Adrenal gland (tissue), 12 donors: ENCODE results near the gene SIVA1. TPM values are rescaled to one million over a fixed set of nuclear protein-coding genes. Genes with fewer than 3 reads are reported as not detected.
"Not testable (repeated sequence)": the region's sequence is repeated elsewhere in the genome, so short reads cannot be mapped to it uniquely, and the experiment has no call there.

ENCODE experiments used
- DNase-seq, 7 donors: peaks; one replicate each; pipeline ENCODE4 v3.0.0-alpha.2; 2019 to 2020
- H3K27ac ChIP-seq, 5 donors: fragments of 200-600 bp; sonication (generic) in 4 of 5; 1 replicate in 3 of 5; 2 replicates in 2 of 5; pipeline versions ENCODE4 v1.5.1 to v1.8.0; 2016 to 2020; ENCODE audit warnings: mild to moderate bottlenecking in 1 of 5
- H3K27me3 ChIP-seq: fragments of 200-600 bp; 2 replicates; pipeline ENCODE4 v1.8.0; 2021
- H3K36me3 ChIP-seq, 2 donors: fragments of 200-600 bp; replicated peaks in 1 of 2; 1 replicate in 1 of 2; 2 replicates in 1 of 2; pipeline versions ENCODE4 v1.5.1 to v1.8.0; 2018 to 2022
- H3K4me1 ChIP-seq, 2 donors: fragments of 200-600 bp; replicated peaks in 1 of 2; 1 replicate in 1 of 2; 2 replicates in 1 of 2; pipeline versions ENCODE4 v1.5.1 to v1.8.0; 2018 to 2021
- H3K4me3 ChIP-seq, 4 donors: fragments of 200-600 bp; sonication (generic) in 3 of 4; one replicate each; pipeline ENCODE4 v1.5.1; 2016 to 2018
- H3K9me3 ChIP-seq, 3 donors: fragments of 200-600 bp; sonication (generic) in 1 of 3; replicated peaks in 1 of 3; 1 replicate in 2 of 3; 2 replicates in 1 of 3; pipeline versions ENCODE4 v1.5.1 to v1.8.0; 2016 to 2021
- POLR2A ChIP-seq, 2 donors: fragments of 450-650 bp; IDR thresholded peaks; one replicate each; pipeline ENCODE4 v1.6.1; 2017; ENCODE audit warnings: antibody characterized with exemption in 2 of 2, mild to moderate bottlenecking in 2 of 2, moderate library complexity in 1 of 2
- WGBS, 4 donors: extraction: QIAGEN DNeasy Blood & Tissue Kit in 2 of 4; methylation state at CpG; one replicate each; pipeline versions ENCODE4 v1.1.5 to v1.1.7; 2013 to 2017; 5-methylcytosine and 5-hydroxymethylcytosine counted together
- intact Hi-C, 2 donors: fragments of 100-400 bp; cut with DNase I; formaldehyde crosslinking; loops; one replicate each; pipeline versions ENCODE4 v1.14.1 to v1.15.0; 2022 to 2023
- polyA plus RNA-seq, 3 donors: library from polyadenylated mRNA; stranded (reverse); fragments of 200-250 nt in 2 of 3; fragments of 350-450 nt in 1 of 3; fragmentation: Illumina TruSeq in 1 of 3; extraction: RNeasy Lipid Tissue Mini Kit (QIAGEN cat#74804) in 1 of 3; gene quantifications; one replicate each; pipeline ENCODE4 v1.2.3, GENCODE V29; 2013 to 2014
- total RNA-seq, 9 donors: library from RNA; depleted of rRNA in 4 of 9; stranded (reverse); fragments of >200 nt in 4 of 9; fragments of 120-200 nt in 1 of 9; fragmentation: NEBNext Ultra II Directional in 1 of 9; extraction: Animal tissue kit (Norgen Biotek cat#: 25700) in 1 of 9; gene quantifications; one replicate each; pipeline versions ENCODE4 v1.1.0 to v1.2.4, GENCODE V29; 2013 to 2023
- TF ChIP-seq, protein P1 (sequence below), 6 experiments: fragments of 450-650 bp in 4 of 6; fragments of 200-600 bp in 2 of 6; sonication (generic) in 1 of 6; IDR thresholded peaks; 1 replicate in 5 of 6; 2 replicates in 1 of 6; pipeline versions ENCODE4 v1.5.1 to v1.8.0; 2016 to 2021; ENCODE audit warnings: antibody characterized with exemption in 6 of 6, mild to moderate bottlenecking in 2 of 6, moderate library complexity in 1 of 6
- donor health status: healthy with polysubstance abuse.
- donor health status: Bipolar disorder and iron deficiency.
- donor health status: DM: yes; HTN: yes; CAD: no.
- donor health status: DM: no; HTN: no; CAD: no.
- donor health status: DM: no; HTN: no; CAD: no.
- donor health status: DM: yes; HTN: yes; CAD: no.

SIVA1 gene
- total and polyA plus RNA-seq, 12 donors: 2.0 to 294 (median 83.2) TPM

DNA sequence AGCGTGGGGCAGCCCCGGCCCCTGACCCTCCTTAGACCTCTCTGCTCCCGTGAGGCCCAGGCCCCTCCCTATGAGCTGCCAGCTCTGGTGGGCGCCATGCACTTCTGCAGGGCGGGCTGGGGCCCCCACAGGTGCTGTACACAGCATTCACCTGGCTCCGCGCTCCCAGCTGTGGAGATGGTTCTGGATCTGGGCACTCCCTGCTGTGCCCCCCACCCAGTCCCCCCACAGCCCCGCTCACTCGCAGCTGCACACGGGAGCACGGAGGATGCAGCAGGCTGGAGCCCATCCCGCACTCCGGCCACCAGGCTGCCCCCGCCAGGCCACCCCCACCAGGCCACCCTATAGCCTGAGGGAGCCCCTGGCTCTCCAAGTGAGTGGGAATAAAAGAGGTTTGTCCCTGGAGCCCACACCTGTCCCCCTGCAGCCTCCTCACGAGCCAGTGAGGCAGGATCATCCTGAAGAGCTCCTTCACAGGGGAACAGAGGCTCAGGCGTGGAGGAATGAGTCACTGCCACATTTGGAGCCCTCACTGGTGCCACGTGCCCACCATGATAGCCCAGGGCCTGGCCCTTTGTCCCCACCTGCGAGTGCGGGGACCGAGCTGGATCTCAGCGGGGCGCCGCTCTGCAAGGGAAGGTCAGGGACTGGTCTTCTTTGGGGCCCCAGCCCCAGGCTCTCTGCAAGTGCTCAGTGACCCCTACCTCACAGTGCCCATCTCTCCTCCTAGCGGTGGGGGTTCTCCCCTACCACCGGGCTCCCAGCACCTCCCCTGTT, 27.0 kb upstream of the SIVA1 start:
- no peaks in the 10 kb centered on the region for H3K9me3 ChIP-seq
- no peak for TF ChIP-seq POLR2A (IDR thresholded peaks at IDR 0.05)
- H3K4me3 ChIP-seq: no peak overlapping the region
- no peaks in the 10 kb centered on the region for H3K27me3 ChIP-seq
- DNase-seq: no peak
- WGBS, 4 donors: 83 to 95% (median 87%) methylated on average over 11 to 25 of the region's 25 CpGs
- H3K27ac ChIP-seq: no peak overlapping the region
- intact Hi-C loops: no loop called here
- no peaks in the 10 kb centered on the region for H3K36me3 ChIP-seq
- H3K4me1 ChIP-seq: peaks cover 26 to 32% of the 10 kb centered on the region in 2 donors

DNA sequence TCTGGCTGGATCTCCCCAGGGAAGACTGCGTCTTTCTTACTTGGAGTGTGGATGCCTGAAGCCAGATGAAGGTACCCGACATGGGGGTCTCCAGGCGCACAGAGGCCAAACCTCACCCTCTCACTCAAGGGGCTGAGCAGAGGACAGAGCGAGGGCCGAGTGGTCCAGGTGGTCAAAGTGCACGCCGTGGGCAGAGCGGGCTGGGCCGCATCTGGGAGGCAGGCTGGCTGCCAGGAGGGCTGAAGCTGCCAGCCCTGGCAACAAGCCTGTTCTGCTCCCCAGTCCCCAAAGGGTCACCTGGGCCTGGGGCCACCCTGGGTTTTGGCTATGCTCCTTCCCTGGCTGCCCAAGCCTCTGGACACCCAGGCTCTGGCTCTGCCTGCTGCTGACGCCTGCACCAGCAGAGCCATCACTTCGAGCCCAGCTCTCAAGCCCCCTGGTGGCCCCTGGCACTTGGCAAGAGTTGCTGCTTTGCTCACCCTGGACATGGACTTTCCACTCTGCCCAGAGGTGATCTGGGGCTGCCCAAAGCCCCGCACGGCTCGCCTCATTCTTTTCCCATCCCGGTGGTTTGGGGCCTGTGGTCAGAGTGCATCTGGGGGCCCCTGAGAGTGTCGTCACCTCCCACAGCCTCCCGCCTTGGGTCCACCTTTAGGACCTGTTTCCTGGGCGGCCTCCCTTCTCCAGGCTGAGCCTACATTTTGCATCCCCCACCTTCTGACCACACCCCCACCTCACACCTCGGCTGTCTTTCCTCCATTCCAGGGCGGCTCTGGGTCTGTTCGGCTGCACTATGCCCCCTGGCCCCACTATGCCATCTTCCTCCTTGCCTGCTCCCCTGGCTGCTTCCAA, 26.1 kb upstream of the SIVA1 start:
- WGBS, 4 donors: 80 to 88% (median 83%) methylated on average over 20 to 21 of the region's 21 CpGs
- no peak overlapping the region for H3K27ac ChIP-seq
- no peak for DNase-seq
- H3K9me3 ChIP-seq: no peaks in the 10 kb centered on the region
- no peak for TF ChIP-seq POLR2A (IDR thresholded peaks at IDR 0.05)
- TF ChIP-seq, protein P1, sequence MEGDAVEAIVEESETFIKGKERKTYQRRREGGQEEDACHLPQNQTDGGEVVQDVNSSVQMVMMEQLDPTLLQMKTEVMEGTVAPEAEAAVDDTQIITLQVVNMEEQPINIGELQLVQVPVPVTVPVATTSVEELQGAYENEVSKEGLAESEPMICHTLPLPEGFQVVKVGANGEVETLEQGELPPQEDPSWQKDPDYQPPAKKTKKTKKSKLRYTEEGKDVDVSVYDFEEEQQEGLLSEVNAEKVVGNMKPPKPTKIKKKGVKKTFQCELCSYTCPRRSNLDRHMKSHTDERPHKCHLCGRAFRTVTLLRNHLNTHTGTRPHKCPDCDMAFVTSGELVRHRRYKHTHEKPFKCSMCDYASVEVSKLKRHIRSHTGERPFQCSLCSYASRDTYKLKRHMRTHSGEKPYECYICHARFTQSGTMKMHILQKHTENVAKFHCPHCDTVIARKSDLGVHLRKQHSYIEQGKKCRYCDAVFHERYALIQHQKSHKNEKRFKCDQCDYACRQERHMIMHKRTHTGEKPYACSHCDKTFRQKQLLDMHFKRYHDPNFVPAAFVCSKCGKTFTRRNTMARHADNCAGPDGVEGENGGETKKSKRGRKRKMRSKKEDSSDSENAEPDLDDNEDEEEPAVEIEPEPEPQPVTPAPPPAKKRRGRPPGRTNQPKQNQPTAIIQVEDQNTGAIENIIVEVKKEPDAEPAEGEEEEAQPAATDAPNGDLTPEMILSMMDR (IDR thresholded peaks at IDR 0.05): no peak
- no peaks in the 10 kb centered on the region for H3K36me3 ChIP-seq
- no peak overlapping the region for H3K4me3 ChIP-seq
- peaks cover 26 to 29% of the 10 kb centered on the region in 2 donors for H3K4me1 ChIP-seq
- intact Hi-C loops: no loop called here
- H3K27me3 ChIP-seq: no peaks in the 10 kb centered on the region

- Histone ChIP-seq H3K4me3 (no peak overlapping the region), H3K27ac (no peak overlapping the region), H3K27me3 (no peaks in the 10 kb centered on the region), H3K36me3 (no peaks in the 10 kb centered on the region), H3K9me3 (no peaks in the 10 kb centered on the region), H3K4me1 (peaks cover 10 to 19% of the 10 kb centered on the region in 2 donors)
- intact Hi-C loops: no loop called here
- WGBS, 4 donors: 90 to 98% (median 93%) methylated on average over 8 to 17 of the region's 17 CpGs
- TF ChIP-seq, protein P1 (IDR thresholded peaks at IDR 0.05): no peak
- TF ChIP-seq POLR2A (IDR thresholded peaks at IDR 0.05): no peak
- no peak for DNase-seq
Observed at GRCh38 chr14:104728631-104729030, 24.3 kb upstream of the SIVA1 start.

- H3K27me3 ChIP-seq, H3K4me3 ChIP-seq, intact Hi-C loops, H3K9me3 ChIP-seq, H3K36me3 ChIP-seq, DNase-seq, H3K27ac ChIP-seq: not testable (repeated sequence)
- WGBS, 4 donors: 86 to 94% (median 93%) methylated on average over 7 to 62 of the region's 73 CpGs
- peaks cover 9 to 19% of the 10 kb centered on the region in 2 donors for H3K4me1 ChIP-seq
Observed at GRCh38 chr14:104729176-104729834, 23.6 kb upstream of the SIVA1 start.

- H3K27ac ChIP-seq: no peak overlapping the region
- no peak for TF ChIP-seq POLR2A (IDR thresholded peaks at IDR 0.05)
- TF ChIP-seq, protein P1 (IDR thresholded peaks at IDR 0.05): no peak
- DNase-seq: no peak
- H3K4me3 ChIP-seq: no peak overlapping the region
- H3K4me1 ChIP-seq: peaks cover 4 to 20% of the 10 kb centered on the region in 2 donors
- no peaks in the 10 kb centered on the region for H3K9me3 ChIP-seq
- intact Hi-C loops: no loop called here
- 88 to 95% (median 90%) methylated on average over 11 to 15 of the region's 16 CpGs for WGBS, 4 donors
- no peaks in the 10 kb centered on the region for H3K36me3 ChIP-seq
- H3K27me3 ChIP-seq: no peaks in the 10 kb centered on the region
Observed at GRCh38 chr14:104729835-104730181, 23.1 kb upstream of the SIVA1 start.
